ENCODE measurements around the gene GNE. TPM values are rescaled to one million over a fixed set of nuclear protein-coding genes. Genes with fewer than 3 reads are reported as not detected.

Gene GNE
- total RNA-seq, 1 experiment from 2014 or later, result 4.6 TPM

GRCh38 chr9:36190388-36191289 lies 67.6 kb downstream of the GNE start, which contains the start of gene CLTA (continued):
- peak; percentile 86 for TF ChIP-seq ZBTB21 (CRISPR knock-in tag; IDR thresholded peaks at IDR 0.05; ENCODE audit: borderline replicate concordance)
- TF ChIP-seq HMGXB4 (CRISPR knock-in tag; IDR thresholded peaks at IDR 0.05), result peak; percentile 23
- TF ChIP-seq NFYB (CRISPR knock-in tag; conservative IDR thresholded peaks at IDR 0.05; ENCODE audit: low read depth), result peak; percentile 90
- peak; percentile 34; the same call in 1 of the 2 replicates for TF ChIP-seq ETV6 (CRISPR knock-in tag; IDR thresholded peaks at IDR 0.05)
- TF ChIP-seq ZNF416 (CRISPR knock-in tag; IDR thresholded peaks at IDR 0.05), result peak; percentile 36; the same call in 1 of the 2 replicates
- TF ChIP-seq ZNF532 (CRISPR knock-in tag; IDR thresholded peaks at IDR 0.05; ENCODE audit: borderline replicate concordance), result no peak
- no peak for TF ChIP-seq OVOL2 (CRISPR knock-in tag; IDR thresholded peaks at IDR 0.05; ENCODE audit: borderline replicate concordance)
- no peak for TF ChIP-seq TCF7 (CRISPR knock-in tag; IDR thresholded peaks at IDR 0.05; ENCODE audit: low read depth)
- peak; percentile 46; the same call in 1 of the 2 replicates for TF ChIP-seq RELA (CRISPR knock-in tag; IDR thresholded peaks at IDR 0.05; ENCODE audit: borderline replicate concordance)
- TF ChIP-seq ZNF281 (CRISPR knock-in tag; IDR thresholded peaks at IDR 0.05), result no peak
- TF ChIP-seq NR3C1 (CRISPR knock-in tag; conservative IDR thresholded peaks at IDR 0.05; ENCODE audit: low read depth), result peak; percentile 70; the same call in 1 of the 2 replicates
- TF ChIP-seq CTCF (IDR thresholded peaks at IDR 0.05), result peak; percentile 22; the same call in 1 of the 2 replicates
- peak; percentile 86 for TF ChIP-seq USF2 (CRISPR knock-in tag; IDR thresholded peaks at IDR 0.05)
- peak; percentile 88; the same call in 1 of the 2 replicates for TF ChIP-seq CBFB (CRISPR knock-in tag; IDR thresholded peaks at IDR 0.05; ENCODE audit: low read depth)
- TF ChIP-seq ESRRA (CRISPR knock-in tag; IDR thresholded peaks at IDR 0.05; ENCODE audit: borderline replicate concordance), result 0 out of 2 replicates have a peak, but pooled peaks have one; percentile 47
- TF ChIP-seq EMX1 (CRISPR knock-in tag; IDR thresholded peaks at IDR 0.05), result no peak
- peak; percentile 91 for TF ChIP-seq FOXK1 (CRISPR knock-in tag; IDR thresholded peaks at IDR 0.05)
- peak; percentile 68 for TF ChIP-seq E2F5 (CRISPR knock-in tag; IDR thresholded peaks at IDR 0.05)
- peak; percentile 66; the same call in 1 of the 2 replicates for TF ChIP-seq MYBL2 (CRISPR knock-in tag; IDR thresholded peaks at IDR 0.05)
